Measurements from ENCODE around the gene TMEM131L.

The TMEM131L gene

DNA sequence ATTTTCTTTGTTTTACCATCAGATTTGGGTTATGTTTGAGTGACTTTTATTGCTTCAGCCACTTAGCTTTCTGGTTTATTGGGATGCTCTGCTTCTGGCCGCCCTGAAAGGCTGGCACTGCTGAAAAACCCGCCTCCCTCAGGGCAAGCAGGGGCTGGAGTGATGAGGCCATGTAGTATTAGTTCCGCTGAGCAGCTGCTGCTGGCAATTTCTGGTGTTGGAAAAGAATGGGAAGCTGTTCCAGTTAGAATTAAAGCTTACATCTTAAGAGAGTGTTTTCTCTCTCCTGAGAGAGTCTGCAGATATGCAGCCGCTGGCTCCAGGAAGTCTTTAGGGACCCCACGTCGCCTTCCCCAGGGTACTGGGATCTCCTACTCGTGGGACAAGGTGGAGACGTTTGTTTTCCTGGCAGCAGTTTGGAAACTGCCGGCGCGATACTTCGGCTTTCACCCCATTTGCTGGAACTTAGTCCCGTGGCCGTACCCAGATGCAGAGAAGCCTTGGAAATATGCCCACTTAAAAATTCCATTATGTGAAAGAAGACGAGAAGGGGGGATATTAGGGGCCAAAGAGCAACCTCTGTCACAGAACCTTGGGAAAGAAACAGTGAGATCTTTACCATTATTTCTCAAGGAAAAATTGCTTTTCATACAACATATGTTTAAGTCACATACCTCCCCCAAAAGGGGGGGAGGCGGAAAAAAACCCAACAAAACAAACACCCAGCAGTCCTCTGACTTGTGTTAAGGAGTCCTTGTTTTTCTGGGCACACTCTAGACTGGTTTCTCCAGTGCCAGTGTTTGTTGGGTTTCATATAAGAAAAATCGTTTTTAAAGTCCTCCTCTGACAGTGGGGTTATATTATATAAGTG lies 72.6 kb downstream of the TMEM131L start:
- H3K9ac ChIP-seq (ENCODE audit: low read length) = no peak overlapping the region
- H3K79me2 ChIP-seq (ENCODE audit: insufficient read depth, low read length) = peaks cover 98% of the 10 kb centered on the region

DNA sequence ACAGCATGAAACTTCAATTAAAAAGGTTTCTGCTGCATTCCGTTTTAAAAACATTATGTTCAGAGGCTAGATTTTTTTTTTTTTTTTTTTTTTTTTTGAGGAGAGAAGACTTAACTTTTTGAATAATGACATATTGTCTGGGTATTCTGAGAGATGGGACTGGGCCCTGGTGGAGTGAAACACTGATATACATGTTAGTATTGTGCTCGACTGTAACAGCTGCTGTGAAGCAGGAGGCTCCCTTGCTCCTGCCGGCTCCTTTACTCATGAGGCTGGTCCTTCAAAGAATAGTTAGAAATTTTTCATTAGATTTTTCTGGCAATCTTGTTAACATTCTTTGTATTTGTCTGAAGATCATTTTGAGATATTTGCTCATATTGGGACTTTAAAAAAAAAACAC lies 73.3 kb downstream of the TMEM131L start:
- Histone ChIP-seq H3K79me2 (ENCODE audit: insufficient read depth, low read length) (peaks cover 100% of the 10 kb centered on the region), H3F3A (ENCODE audit: insufficient read depth, low read length) (peaks cover 3% of the 10 kb centered on the region; the same call in 1 of the 2 replicates), H3K9me3 (ENCODE audit: low read length) (no peaks in the 10 kb centered on the region), H3K4me3 (ENCODE audit: low read depth, low read length, poor library complexity, severe bottlenecking) (no peak overlapping the region), H3K4me1 (ENCODE audit: insufficient read depth, low read length, severe bottlenecking) (peaks cover 53% of the 10 kb centered on the region), H4K20me1 (ENCODE audit: insufficient read depth, low read length) (0 out of 2 replicates have a peak, but pooled peaks cover 4% of the 10 kb centered on the region), H3K4me2 (ENCODE audit: low read length) (no peak overlapping the region), H3K9ac (ENCODE audit: low read length) (no peak overlapping the region), H3K36me3 (ENCODE audit: insufficient read depth, low read length) (peaks cover 92% of the 10 kb centered on the region), H3K9me2 (ENCODE audit: low read depth, low read length) (no peaks in the 10 kb centered on the region), H3K27me3 (ENCODE audit: insufficient read depth, low read length) (no peaks in the 10 kb centered on the region), H3K27ac (ENCODE audit: low read depth, low read length, poor library complexity, severe bottlenecking) (no peak overlapping the region), H2AFZ (ENCODE audit: low read length) (no peak overlapping the region)
- TF ChIP-seq EZH2 (IDR thresholded peaks at IDR 0.05; ENCODE audit: borderline replicate concordance, low read length) (no peak), CTCF (IDR thresholded peaks at IDR 0.05; ENCODE audit: low read length) (no peak)

More for the DNA sequence above, 72.6 kb downstream of the TMEM131L start:
- Histone ChIP-seq H3K36me3 (ENCODE audit: insufficient read depth, low read length) (peaks cover 89% of the 10 kb centered on the region), H3K4me2 (ENCODE audit: low read length) (no peak overlapping the region), H3K9me3 (ENCODE audit: low read length) (no peaks in the 10 kb centered on the region), H3K27me3 (ENCODE audit: insufficient read depth, low read length) (no peaks in the 10 kb centered on the region), H4K20me1 (ENCODE audit: insufficient read depth, low read length) (peaks cover 4% of the 10 kb centered on the region; the same call in 1 of the 2 replicates), H3K27ac (ENCODE audit: low read depth, low read length, poor library complexity, severe bottlenecking) (peak overlapping the region; percentile 45), H3K9me2 (ENCODE audit: low read depth, low read length) (no peaks in the 10 kb centered on the region), H2AFZ (ENCODE audit: low read length) (no peak overlapping the region), H3F3A (ENCODE audit: insufficient read depth, low read length) (peaks cover 3% of the 10 kb centered on the region; the same call in 1 of the 2 replicates), H3K4me3 (ENCODE audit: low read depth, low read length, poor library complexity, severe bottlenecking) (no peak overlapping the region), H3K4me1 (ENCODE audit: insufficient read depth, low read length, severe bottlenecking) (peaks cover 50% of the 10 kb centered on the region)
- TF ChIP-seq CTCF (IDR thresholded peaks at IDR 0.05; ENCODE audit: low read length) = no peak
- no peak for TF ChIP-seq EZH2 (IDR thresholded peaks at IDR 0.05; ENCODE audit: borderline replicate concordance, low read length)

DNA sequence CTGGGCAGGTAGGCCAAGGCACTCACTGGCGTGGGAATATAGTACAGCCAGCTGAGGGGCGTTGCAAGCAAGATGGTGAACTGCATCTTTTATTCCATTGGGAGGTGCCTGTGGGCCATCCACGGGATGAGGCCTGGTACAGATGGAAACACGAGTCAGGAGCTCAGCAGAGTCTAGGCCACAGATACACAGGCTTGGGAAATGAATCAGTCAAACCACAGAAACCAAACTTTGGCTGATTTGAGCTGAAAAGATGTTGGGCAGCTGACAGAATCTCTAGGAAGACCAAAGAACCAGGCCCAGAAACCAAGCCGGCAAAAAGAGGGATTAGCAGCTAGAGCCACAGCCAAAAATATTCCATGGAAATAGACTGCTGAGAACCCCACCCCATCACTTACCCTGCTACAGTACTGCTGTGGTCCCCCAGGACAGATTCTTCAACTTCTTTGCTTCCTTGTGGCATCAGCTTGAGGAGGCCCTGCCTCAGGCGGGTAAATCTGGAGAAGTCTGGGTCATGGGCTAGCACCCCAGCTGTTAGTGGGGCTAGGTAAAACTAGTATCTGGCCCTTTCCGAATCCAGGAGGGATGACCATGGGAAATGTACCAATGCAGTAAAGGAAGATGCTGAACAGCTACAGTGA lies 75.4 kb downstream of the TMEM131L start:
- Histone ChIP-seq H4K20me1 (ENCODE audit: insufficient read depth, low read length) (0 out of 2 replicates have a peak, but pooled peaks cover 4% of the 10 kb centered on the region), H3K9me2 (ENCODE audit: low read depth, low read length) (no peaks in the 10 kb centered on the region), H3K4me3 (ENCODE audit: low read depth, low read length, poor library complexity, severe bottlenecking) (no peak overlapping the region), H3K79me2 (ENCODE audit: insufficient read depth, low read length) (peaks cover 99% of the 10 kb centered on the region), H3K9ac (ENCODE audit: low read length) (no peak overlapping the region), H3K9me3 (ENCODE audit: low read length) (no peaks in the 10 kb centered on the region), H2AFZ (ENCODE audit: low read length) (no peak overlapping the region), H3K4me1 (ENCODE audit: insufficient read depth, low read length, severe bottlenecking) (peaks cover 39% of the 10 kb centered on the region), H3K4me2 (ENCODE audit: low read length) (no peak overlapping the region), H3K27me3 (ENCODE audit: insufficient read depth, low read length) (no peaks in the 10 kb centered on the region), H3F3A (ENCODE audit: insufficient read depth, low read length) (no peaks in the 10 kb centered on the region), H3K36me3 (ENCODE audit: insufficient read depth, low read length) (peaks cover 86% of the 10 kb centered on the region), H3K27ac (ENCODE audit: low read depth, low read length, poor library complexity, severe bottlenecking) (no peak overlapping the region)
- TF ChIP-seq CTCF (IDR thresholded peaks at IDR 0.05; ENCODE audit: low read length) = no peak
- TF ChIP-seq EZH2 (IDR thresholded peaks at IDR 0.05; ENCODE audit: borderline replicate concordance, low read length) = no peak

All from OCI-LY1 (cell line).